ENCODE measurements around the gene HFE. TPM values are rescaled to one million over a fixed set of nuclear protein-coding genes. Genes with fewer than 3 reads are reported as not detected.
"Not testable (repeated sequence)": the region's sequence is repeated elsewhere in the genome, so short reads cannot be mapped to it uniquely, and the experiment has no call there.

Gene HFE
- total and polyA plus RNA-seq, 10 of the 15 experiments (the other 5 are each of a cell fraction or from before 2014, with no cell fraction given) = 0.52 to 5.9 (median 1.7) TPM

DNA sequence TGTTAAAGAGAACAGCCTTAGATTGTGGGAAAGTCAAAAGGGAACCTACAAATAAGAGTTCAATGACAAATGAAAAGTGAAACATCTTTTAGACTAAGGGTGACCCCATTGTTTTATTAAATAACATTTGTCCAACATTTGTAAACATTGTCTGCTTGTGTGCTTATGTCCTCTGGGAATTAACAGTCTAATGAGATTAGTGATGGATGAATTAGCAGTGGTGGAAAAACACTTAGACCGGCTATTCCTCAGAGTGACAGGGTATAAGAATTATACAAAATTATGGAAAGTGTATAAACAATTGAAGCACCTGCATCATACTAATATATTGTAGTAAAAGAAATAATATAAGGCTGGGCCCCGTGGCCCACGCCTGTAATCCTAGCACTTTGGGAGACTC, 29.3 kb upstream of the HFE start (continued):
- TF ChIP-seq RAD21 (IDR thresholded peaks at IDR 0.05; ENCODE audit: insufficient read depth, low read depth, low read length) (no peak), MEF2A (IDR thresholded peaks at IDR 0.05; ENCODE audit: insufficient read depth, low read depth, low read length) (no peak), IKZF1 (conservative IDR thresholded peaks at IDR 0.05) (no peak), RUNX3 (IDR thresholded peaks at IDR 0.05; ENCODE audit: low read length) (no peak), ATF7 (IDR thresholded peaks at IDR 0.05; ENCODE audit: low read depth) (no peak), ZSCAN29 (IDR thresholded peaks at IDR 0.05) (no peak), TCF12 (IDR thresholded peaks at IDR 0.05; ENCODE audit: low read depth, low read length) (no peak)
- TF ChIP-seq, protein P1, sequence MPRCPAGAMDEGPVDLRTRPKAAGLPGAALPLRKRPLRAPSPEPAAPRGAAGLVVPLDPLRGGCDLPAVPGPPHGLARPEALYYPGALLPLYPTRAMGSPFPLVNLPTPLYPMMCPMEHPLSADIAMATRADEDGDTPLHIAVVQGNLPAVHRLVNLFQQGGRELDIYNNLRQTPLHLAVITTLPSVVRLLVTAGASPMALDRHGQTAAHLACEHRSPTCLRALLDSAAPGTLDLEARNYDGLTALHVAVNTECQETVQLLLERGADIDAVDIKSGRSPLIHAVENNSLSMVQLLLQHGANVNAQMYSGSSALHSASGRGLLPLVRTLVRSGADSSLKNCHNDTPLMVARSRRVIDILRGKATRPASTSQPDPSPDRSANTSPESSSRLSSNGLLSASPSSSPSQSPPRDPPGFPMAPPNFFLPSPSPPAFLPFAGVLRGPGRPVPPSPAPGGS (IDR thresholded peaks at IDR 0.05; ENCODE audit: borderline replicate concordance, insufficient read depth, low read depth, low read length, poor library complexity, severe bottlenecking) = no peak

DNA sequence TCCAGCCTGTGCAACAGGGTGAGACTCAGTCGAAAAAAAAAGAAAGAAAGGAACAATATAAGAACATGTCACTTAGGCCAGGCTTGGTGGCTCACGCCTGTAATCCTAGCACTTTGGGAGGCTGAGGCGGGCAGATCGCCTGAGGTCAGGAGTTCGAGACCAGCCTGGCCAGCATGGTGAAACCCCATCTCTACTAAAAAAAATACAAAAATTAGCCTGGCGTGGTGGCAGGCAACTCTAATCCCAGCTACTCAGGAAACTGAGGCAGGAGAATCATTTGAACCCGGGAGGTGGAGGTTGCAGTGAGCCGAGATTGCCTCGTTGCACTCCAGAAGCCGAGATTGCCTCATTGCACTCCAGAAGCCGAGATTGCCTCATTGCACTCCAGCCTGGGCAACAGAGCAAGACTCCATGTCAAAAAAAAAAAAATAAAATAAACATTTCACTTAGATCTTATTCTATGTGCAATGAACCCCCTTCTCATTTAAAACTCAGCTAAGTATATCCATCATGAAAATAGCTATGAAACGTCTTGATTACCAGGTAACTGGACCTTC, 28.7 kb upstream of the HFE start:
- H3K4me2 ChIP-seq (ENCODE audit: control insufficient read depth, insufficient read depth); DNase-seq (ENCODE audit: low read depth, low spot score); H3K4me3 ChIP-seq; H3K9me3 ChIP-seq (replicated peaks; ENCODE audit: control insufficient read depth, insufficient read depth, low read length); H3K4me1 ChIP-seq (ENCODE audit: control insufficient read depth, insufficient read depth, low read length); H3K9ac ChIP-seq (ENCODE audit: control insufficient read depth, insufficient read depth, low read length); H3K79me2 ChIP-seq (ENCODE audit: control insufficient read depth, insufficient read depth, low read length); H3K27me3 ChIP-seq (replicated peaks in 1 of 2; ENCODE audit: control insufficient read depth in 2 of 2, insufficient read depth in 2 of 2, low read length in 1 of 2); H4K20me1 ChIP-seq (ENCODE audit: control insufficient read depth, insufficient read depth); H2AFZ ChIP-seq (ENCODE audit: control insufficient read depth, low read depth, low read length); in situ Hi-C loops (cut with MboI); FAIRE-seq; H3K36me3 ChIP-seq (ENCODE audit: control insufficient read depth in 2 of 2, insufficient read depth in 2 of 2, low read length in 1 of 2); BruUV-seq (replicated peaks); intact Hi-C loops (cut with micrococcal nuclease; ENCODE audit: unreplicated experiment); H3K27ac ChIP-seq (ENCODE audit: control insufficient read depth, insufficient read depth); ATAC-seq: not testable (repeated sequence)
- RAD21 ChIA-PET (ENCODE audit: unreplicated experiment) = interaction anchor here (1.3 to 14.0 kb wide), 2 partner anchors 13 to 40 kb away, joined by 4 to 286 read pairs; a partner anchor contains a TSS
- POLR2A ChIA-PET = interaction anchor here (0.7 to 1.8 kb wide), 6 partner anchors 10 to 44 kb away, joined by 3 to 5 read pairs (median 4); a partner anchor contains a TSS
- SMC1A ChIA-PET (ENCODE audit: uncharacterized antibody, unreplicated experiment) = interaction anchor here (0.6 to 20.1 kb wide), 6 partner anchors 15 to 45 kb away, joined by 4 to 645 read pairs (median 4); partner anchors contain the start of gene HFE
- 95% methylated on average over 11 of the region's 12 CpGs for WGBS (ENCODE audit: insufficient coverage, insufficient replicate concordance, low lambda C conversion rate, missing lambda C conversion rate)
- CTCF ChIA-PET = interaction anchor here (11.7 to 23.0 kb wide), 2 partner anchors 31 to 37 kb away, joined by 117 to 897 read pairs; partner anchors contain the start of gene HFE

Data from GM12878 (cell line).